NCI-H524 treated with DMSO at 0.1 percent for 48 hours (cell line): ENCODE results near the gene MT1H.
"Not testable (repeated sequence)": the region's sequence is repeated elsewhere in the genome, so short reads cannot be mapped to it uniquely, and the experiment has no call there.

Experiments used
- DNase-seq: peaks from one replicate; lab custom pipeline; 2025; lab: John Stamatoyannopoulos, UW

The MT1H gene

GRCh38 chr16:56665286-56666261 is 4.0 kb upstream of the MT1H start:
- DNase-seq: not testable (repeated sequence)

- DNase-seq: no peak
Observed at GRCh38 chr16:56667581-56668571, 1.7 kb upstream of the MT1H start, which contains the start of gene MT1G. Gene MT1G, minus strand, starts transcription at chr16:56668065. Its CDS starts 72 bp downstream, at chr16:56667993.

- DNase-seq: no peak
Observed at GRCh38 chr16:56669840-56670619, 416 bp downstream of the MT1H start.

GRCh38 chr16:56670620-56670934 is 963 bp downstream of the MT1H start:
- no peak for DNase-seq

GRCh38 chr16:56671691-56672090 is 2.1 kb downstream of the MT1H start:
- not testable (repeated sequence) for DNase-seq

GRCh38 chr16:56672171-56672570 is 2.6 kb downstream of the MT1H start:
- DNase-seq: not testable (repeated sequence)

GRCh38 chr16:56672761-56673536 is 3.3 kb downstream of the MT1H start:
- no peak for DNase-seq

GRCh38 chr16:56673921-56674320 is 4.3 kb downstream of the MT1H start:
- no peak for DNase-seq

- not testable (repeated sequence) for DNase-seq
Observed at GRCh38 chr16:56674570-56674969, 5.0 kb downstream of the MT1H start.

- no peak for DNase-seq
Observed at GRCh38 chr16:56675685-56676210, 6.1 kb downstream of the MT1H start.

- no peak for DNase-seq
Observed at GRCh38 chr16:56677474-56677873, 7.9 kb downstream of the MT1H start.

- no peak for DNase-seq
Observed at GRCh38 chr16:56679078-56679730, 9.6 kb downstream of the MT1H start.

GRCh38 chr16:56679818-56680217 is 10.2 kb downstream of the MT1H start:
- no peak for DNase-seq

- DNase-seq: peak; percentile 40
Observed at GRCh38 chr16:56681939-56682702, 12.5 kb downstream of the MT1H start, which contains the start of gene MT1X. Gene MT1X, plus strand, starts transcription at chr16:56682470. Its CDS starts 71 bp downstream, at chr16:56682541.

GRCh38 chr16:56682703-56683397 is 13.2 kb downstream of the MT1H start:
- DNase-seq: no peak

GRCh38 chr16:56683424-56684172 is 14.0 kb downstream of the MT1H start:
- DNase-seq: no peak

GRCh38 chr16:56684256-56684925 is 14.8 kb downstream of the MT1H start:
- no peak for DNase-seq
